PFSK-1 (cell line): ENCODE measurements around the gene TTLL11.

ENCODE experiments used
- POLR2AphosphoS5 ChIP-seq: IDR thresholded peaks from 2 replicates; pipeline ENCODE4 v1.6.1; 2012; ENCODE audit warnings: low read depth, mild to moderate bottlenecking, control low read depth, low read length, moderate library complexity
- SIN3A ChIP-seq: IDR thresholded peaks from 2 replicates; pipeline ENCODE4 v1.6.1; 2012; ENCODE audit warnings: mild to moderate bottlenecking, low read length, moderate library complexity, borderline replicate concordance; ENCODE audit not compliant: insufficient read depth

GRCh38 chr9:121798941-121799340 is 294.2 kb downstream of the TTLL11 start:
- TF ChIP-seq SIN3A (no peak), POLR2AphosphoS5 (no peak)
